NCI-H2081 treated with DMSO at 0.1 percent for 48 hours (cell line): Measurements from ENCODE around the gene TRIM47.

Source experiments
- DNase-seq: peaks from one replicate; lab custom pipeline; 2025; lab: John Stamatoyannopoulos, UW

TRIM47 gene

DNA sequence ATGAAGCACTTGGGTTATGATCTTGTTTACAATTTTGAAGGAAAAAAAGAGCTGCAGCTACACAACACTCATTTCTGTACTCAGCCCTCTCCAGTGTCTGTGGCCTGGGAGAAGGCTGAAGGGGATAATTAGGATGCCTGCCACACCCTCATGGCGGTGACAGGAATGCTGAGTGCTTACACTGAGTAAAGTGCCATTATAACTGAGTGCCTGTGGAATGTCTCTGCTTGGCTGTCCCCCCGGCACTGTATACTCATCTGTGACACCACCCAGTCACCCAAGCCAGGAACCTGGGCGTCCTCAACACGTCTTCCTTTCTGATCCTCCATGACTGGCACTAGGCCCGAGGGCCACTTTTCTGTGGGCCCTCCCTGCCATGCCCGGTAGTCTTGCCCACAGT lies 29.8 kb upstream of the TRIM47 start:
- no peak for DNase-seq

DNA sequence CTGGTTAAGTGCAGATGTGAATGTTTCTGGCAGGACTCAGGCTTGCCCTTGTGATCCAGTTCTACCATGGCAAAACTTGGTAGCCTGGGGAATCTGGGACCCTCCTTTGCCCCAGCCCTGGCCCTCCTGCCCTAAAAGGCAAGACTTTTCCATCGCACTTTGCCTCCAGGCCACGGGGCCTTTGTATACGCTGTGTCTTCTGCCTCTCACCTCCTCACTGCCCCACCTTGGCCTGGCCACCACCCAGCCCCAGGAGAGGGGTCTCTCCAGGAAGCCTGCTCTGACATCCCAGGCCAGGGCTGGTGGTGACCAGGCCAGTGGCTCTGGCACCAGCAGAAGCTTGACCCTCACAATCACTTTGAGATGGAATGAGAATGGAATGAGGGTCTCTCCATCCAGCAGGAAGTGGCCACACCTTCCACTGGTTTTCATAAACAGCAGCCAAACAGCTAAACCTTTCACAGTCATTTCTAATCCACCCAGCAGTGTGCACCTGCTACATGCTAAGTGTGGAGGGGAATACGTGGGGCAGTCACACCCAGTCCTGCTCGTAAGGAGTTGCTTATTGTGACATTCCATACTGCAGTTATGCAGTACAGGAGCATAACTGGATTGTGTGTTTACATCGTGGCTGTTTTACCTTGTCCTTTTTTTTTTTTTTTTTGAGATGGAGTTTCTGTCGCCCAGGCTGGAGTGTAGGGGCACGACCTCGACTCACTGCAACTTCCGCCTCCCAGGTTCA lies 27.9 kb upstream of the TRIM47 start:
- no peak for DNase-seq

DNA sequence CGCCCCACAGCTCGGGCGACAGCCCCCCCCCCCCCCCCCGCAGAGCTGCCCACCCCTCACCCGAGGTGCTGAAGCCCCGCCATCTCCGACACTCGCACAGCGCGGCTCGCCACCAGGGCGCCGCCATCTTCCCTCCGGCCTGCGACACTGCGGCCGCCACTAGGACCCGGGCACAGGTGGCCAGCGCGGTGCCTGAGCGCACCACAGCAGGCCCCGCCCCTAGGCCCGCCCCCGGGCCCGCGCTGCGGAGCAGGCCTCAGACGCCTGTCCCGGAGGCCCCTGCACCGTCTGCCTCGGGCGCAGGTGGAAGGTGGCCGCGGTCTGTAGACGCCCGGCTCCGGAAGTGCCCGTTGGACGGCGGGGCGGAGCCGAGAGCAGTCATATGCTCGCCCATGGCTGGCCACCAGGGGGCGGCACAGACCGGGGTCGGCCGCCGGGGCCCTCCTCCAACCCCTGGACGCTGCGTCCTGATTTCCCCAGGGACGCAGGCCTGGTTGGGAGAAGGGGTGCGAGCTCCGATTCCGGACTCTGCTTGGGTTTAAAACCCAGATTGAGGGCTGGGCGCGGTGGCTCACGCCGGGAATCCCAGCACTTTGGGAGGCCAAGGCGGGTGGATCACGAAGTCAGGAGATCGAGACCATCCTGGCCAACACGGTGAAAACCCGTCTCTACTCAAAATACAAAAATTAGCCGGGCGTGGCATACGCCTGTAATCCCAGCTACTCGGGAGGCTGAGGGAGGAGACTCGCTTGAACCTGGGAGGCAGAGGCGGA lies 26.6 kb upstream of the TRIM47 start, which contains the start of gene MRPL38:
MRPL38 (minus strand) TSS at position 136 of the 773 bp plus-strand sequence; CDS start at position 127, 9 bp downstream.
- peak; percentile 88 for DNase-seq

DNA sequence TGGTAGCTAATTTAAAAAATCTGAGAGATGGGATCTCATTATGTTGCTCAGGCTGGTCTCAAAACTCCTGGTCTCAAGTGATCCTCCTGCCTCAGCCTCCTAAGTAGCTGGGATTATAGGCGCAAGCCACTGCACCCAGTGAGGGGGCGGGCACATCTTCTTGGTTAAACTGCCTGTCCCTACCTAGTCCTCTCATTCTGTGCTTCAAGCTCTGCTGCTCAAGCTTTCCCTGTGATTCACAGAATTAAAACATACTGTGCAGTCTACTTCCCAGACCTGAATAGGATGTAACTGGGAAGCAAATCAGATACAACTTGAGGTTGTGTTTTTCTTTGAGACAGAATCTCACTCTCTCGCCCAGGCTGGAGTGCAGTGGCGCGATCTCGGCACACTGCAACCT lies 24.0 kb upstream of the TRIM47 start:
- no peak for DNase-seq

DNA sequence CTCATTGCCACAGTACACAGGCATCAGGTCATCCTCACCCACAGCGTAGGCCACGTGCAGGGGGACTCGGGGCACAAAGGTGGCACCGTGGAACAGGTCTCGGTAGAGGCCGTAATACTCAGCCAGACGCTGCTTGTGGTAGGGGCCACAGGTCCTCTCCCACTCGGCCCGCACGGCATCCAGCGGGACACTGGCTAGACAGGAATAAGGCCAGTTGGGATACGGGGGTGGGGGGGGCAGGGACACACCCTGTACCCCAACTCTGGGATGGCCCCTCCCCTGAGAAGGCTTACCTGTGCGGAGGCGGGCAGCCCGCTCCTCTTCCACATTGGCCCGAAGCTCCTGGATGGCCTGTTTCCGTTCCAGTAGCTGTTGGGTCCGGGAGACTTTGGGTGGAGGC lies 23.3 kb upstream of the TRIM47 start:
- no peak for DNase-seq

DNA sequence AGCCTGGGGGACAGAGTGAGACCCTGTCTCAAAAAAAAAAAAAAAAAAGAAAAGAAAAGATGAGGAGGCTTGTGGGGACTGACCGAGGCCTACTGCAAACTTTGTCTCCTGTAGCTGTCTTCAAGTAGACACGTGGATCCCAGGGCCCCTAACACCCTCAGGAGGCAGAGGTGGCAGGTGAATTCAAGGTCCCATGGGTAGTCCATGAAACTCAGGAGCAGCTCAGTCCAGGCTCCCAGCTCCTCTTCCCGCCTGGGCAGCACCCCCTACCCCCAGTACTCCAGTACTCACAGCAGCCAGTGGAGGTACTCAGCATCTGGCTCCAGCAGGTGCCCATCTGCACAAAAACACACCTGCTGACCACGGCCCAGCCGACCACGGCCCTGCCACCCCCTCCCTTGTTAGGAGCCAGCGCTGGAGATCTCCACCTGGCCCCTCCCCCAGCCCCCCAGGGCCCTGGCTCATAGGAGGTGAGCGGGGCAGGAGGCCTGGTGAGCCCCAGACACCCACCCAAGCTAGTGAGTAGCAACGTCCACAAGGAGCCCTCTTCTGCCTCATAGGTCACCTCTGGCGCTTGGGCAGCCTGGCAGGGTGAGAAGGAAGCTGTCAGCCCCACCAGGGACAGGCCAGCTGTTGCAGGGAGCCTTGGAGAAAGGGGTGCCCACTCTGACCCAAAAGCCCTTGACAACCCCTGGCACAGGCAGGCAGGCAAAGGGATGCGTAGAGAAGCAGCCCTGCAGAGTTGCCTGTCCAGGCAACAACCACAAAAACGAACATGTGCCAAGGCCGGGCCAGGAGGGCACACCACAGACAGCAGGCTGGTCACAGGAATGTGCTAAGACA lies 22.5 kb upstream of the TRIM47 start:
- DNase-seq = no peak

DNA sequence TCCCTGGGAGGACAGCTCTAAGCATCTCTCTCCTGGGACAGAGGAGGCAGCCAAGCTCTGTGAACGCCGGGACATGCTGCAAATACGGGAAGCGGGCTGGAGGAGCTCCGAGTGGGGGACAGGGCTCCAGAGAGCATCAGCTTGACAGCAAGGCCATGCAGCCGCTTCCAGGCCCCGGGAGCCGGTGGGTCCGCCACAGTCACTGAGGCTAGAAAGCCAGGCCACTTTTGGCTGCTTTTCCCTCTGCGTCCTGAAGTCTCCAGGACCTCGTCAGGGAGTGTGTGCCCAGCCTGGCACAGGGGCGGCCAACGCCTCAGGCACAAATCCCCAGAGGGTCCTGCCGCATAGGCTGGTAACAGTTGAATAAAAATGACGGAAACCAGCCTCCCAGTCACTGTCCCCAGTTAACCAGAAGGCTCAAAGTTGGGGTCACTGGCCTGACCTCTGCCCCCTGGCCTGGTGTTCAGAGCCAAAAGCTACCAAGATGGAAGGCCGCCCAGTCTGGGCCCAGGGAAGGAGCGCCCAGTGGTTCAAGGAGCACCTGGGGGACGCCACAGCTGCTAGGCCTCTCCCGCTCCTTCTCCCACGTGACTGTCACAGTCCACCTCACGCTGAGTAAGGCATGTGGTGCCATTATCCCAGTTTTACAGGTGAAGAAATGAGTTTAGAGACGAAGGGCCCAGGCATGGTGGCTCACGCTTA lies 21.5 kb upstream of the TRIM47 start:
- no peak for DNase-seq

DNA sequence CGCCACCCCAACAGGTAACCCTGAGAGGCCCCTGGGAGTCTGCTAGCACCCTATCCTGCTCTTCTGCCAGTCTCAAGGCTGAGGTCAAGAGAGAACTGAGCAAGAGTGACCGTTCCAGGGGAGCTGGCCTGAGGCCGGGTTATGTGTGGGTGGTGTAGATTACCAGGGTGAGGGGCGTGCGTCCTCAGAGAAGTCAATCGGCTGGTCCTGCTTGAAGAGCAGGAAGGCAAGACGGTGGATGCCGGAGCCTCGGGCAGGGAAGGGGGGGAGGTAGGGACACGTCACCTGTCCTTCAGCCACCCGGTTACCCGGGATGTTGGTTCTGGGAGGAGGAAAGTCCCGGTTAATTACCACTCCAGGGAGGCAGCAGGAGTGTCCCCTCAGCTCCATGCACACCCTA lies 21.0 kb upstream of the TRIM47 start:
- no peak for DNase-seq

DNA sequence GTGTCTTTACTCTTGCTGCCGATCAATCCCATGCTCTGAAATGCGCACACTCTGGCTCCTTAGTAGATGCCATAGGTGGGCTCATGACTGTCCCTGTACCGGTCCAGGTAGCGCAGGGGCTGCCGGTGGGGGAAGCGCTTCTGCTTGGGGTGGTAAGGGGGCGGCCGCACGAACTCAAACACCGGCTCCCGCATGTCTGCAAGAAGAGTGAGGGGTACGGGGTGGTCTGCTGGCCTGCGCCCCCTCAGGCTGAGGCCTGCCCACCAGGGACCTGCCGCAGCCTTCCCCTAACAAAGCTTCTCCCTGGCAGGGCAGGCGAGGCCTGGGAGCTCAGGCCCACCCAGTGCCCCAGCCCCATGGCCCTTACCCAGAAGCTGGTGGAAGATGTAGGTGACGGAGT lies 20.4 kb upstream of the TRIM47 start:
- no peak for DNase-seq

DNA sequence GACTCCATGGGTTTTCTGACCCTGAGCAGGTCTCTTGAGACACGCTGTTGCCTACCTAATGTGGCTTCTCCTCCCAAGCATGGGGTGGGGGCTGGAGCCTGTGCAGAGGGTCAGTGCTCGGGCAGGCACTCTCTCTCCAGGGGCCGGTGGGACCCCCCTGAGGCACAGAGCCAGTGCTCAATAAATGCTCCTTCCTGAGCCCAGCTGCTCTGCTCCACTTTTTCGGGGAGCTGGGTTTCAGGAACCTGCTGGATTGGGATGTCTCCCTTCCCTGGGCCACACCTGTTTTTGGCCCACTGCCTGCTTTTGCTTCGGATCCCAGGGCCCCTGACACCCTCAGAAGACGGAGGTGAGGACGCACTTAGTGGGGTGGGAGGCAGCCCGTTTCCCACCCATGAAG lies 19.7 kb upstream of the TRIM47 start:
- DNase-seq = no peak

DNA sequence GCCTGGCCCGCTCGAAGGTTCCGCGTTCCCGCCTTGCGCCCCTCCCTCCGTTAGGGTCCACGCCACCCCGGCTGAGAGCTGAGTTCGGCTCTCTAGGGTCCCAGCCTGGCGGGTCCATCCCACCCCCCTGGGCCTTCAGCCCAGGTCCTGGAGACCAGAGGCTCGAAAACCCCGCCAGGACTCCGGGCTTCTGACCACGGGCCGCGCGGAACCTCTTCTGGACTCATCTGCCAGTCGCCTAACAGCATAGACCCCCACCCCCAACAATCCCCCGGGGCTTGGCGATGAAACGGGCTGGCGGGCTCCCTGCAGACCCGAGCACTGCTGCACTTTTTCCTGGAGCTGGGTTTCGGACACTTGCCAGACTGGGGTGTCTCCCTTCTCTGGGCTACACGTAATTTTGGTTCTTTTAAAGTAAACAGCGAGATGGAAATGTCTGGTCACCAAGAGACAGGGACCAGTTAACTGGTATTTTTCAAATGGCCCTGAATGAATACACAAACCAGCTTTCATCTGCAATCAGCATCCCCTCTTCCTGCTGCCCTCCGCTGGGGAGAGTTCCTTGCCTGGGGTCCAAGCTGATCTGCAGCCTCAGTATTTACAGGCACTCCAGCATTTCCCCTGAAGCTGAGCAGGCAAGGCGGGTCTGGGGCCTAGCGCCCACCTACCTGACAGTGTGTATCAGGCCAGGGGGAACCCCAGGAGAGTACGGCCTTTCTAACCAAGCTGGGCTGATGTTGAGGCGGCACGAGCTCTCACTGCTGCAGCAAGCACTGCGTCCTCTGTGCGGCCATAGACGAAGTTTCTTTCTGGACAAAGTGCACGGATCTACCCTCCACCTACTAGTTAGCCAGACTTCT lies 19.0 kb upstream of the TRIM47 start:
- DNase-seq = no peak

DNA sequence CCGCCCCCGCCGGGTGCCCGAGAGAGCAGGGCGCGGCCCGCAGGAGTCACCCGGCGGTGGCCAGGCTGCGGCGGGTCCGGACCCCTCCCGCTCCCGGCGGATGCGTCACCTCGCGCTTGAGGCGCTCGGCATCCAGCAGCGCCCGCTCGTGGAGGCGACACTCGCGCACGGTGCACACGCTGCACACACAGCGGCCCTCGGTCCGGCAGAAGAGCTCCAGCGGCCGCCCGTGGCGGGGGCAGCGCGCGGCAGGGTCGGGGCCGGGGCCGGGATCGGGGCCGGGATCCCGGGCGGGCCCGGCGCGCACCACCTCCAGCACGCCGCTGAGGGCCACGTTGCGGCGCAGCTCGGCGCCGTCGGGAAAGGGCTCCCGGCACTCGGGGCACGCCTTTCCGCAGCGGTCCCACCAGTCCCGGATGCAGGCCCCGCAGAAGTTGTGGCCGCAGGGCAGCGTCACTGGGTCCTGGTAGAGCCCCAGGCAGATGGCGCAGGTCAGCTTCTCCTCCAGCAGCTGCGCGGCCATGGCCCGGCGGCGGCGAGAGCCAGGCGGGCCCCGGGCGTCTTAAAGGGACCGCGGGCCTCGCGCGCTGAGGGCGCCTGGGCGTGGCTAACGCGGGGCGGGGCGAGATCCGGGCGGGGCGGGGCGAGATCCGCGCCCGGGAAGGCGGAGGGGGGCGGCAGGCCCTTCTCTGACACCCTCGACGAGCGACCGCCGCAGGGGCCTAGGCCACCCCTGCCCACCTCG lies 18.2 kb upstream of the TRIM47 start, which contains the start of gene TRIM65:
TRIM65 (minus strand) TSS at position 537 of the 745 bp plus-strand sequence; CDS start at position 523, 14 bp downstream.
- DNase-seq = no peak

DNA sequence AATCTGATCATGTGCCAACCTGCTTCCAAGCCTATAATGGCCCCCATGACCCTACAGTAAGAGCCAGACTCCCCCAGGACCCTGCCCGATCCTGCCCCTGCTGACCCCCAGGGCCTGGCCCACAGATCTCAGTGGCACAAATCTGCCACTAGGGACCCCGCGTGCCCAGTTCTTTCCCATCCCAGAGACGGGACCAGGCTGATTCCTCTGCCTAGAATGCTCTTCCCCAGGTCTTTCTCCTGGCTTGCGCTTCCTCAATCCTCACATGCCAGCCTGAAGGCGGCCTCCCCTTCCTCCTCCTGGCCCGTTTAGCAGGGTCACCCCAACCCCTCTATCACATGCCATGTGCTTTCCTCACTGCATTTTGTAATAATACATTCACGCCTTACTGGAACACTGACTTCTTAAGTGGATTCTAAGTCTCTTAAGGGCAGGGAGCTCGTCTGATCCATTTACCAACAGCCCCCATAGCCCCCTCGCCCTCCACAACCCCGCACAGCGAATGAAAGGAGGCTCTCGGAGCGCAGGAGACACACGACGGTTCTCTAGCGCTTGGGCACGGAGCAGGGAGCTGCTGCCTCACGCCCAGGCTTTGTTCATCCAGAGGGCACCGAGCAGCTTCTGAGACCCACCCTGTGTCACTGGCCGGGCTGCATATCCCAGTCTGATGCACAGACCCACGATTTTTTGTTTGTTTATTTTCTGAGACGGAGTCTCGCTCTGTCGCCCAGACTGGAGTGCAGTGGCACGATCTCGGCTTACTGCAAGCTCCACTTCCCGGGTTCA lies 17.2 kb upstream of the TRIM47 start:
- no peak for DNase-seq

DNA sequence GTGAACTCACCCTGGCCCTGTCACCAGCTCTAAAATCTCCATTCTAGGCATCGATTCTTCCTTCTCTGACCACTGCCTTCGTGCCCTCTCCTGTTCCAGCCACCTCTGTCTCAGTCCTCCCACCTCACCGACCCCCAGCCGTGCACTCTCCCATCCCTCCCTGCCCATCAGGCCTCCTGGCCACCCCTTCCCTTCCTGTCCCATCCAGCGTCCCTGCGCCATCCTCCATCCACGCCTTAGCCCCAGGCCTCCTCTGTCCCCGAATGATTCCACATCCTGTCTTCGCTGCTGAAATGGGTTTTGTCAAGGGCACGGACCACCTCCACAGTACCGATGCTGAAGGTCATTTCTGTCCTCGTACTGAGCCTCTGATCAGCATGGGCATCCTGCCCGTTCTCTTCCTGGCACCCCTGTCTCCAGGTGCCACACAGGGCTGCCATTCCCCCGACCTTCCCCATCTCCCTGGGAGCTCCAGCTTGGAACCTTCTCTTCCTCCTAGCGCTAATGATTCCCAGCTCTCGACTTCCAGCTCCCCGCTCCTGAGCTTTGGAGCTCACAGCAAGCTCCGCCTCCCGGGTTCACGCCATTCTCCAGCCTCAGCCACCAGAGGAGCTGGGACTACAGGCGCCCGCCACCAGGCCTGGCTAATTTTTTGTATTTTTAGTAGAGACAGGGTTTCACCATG lies 15.8 kb upstream of the TRIM47 start:
- no peak for DNase-seq

DNA sequence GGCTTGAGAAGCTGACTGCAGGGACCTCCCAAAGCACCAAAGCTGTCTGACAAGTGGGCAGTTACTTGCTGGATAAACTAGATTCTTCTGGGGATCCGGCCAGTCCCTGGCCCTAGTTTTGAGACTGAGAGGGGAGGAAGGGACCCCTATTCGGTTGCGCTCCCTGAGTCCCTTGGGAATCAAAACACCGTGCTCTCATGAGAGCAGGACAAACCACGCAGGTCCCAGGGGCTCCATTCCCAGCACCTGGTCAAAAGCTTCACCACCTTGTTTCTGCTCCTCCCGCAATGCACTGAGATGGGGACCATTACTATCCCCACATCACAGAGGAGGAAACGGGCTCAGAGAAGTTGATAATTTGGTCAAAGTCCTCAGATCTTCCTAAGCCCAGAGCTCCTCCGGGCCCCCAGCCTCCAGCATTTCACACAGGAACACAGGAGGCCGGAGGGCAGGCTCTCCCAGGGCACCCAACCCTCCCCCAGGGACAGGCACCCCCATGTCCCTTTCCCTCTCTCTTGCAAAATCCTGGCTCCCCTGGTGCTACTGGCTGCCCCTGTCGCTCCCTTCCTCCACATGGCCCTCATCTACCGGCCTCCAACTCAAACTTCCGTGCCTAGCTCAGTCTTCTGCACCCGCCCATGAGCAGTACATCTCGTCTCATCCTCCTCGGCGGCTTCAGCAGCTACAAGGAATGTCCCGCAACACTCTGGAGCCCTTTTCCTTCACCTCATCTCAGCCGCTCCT lies 15.1 kb upstream of the TRIM47 start:
- no peak for DNase-seq

DNA sequence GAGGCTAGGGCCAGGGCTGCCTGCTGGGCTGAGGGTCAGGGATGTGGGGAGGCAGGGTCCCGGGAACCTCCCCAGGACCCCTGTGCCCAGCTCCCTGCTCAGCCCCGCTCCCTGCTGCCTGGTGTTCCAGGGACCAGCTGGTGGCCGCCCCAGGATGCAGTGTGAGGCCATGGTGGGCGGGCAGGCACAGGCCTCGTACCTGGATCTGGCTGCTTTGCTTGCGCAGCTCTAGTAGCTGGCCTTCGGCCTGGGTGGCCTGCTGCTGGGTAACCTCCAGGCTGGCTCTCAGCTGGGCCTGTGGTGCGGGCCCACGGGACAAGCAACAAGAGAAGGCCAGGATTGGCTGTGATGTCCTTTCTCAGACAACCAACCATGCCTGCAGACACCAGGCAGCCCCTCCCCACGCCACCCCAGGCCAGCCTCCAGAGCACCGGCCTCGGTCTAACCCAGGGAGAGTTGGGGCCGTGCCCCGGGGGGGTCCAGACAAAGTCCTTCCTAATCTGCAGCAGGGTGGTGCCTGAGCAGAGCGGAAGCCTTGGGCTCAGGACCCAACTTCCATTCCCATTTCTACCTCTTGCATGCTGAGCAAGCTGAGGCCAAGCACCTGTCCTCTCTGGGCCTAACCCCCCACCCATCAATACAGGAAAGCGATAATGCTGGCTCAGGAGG lies 14.3 kb upstream of the TRIM47 start:
- DNase-seq = no peak
